Measurements from ENCODE around the gene PMIS2. TPM values are rescaled to one million over a fixed set of nuclear protein-coding genes. Genes with fewer than 3 reads are reported as not detected.
A peak's percentile ranks its signal among the peaks of the same experiment; 100 is the strongest.

Gene PMIS2
- total RNA-seq (2021; fragmentation: NEBNext Ultra II Directional; extraction: Animal tissue kit (Norgen Biotek cat#: 25700)): not detected in 2 replicates
- 0.25 TPM in 1 of 2 replicates, not detected in the other for polyA plus RNA-seq (2011; rRNA removed)
- not detected for polyA plus RNA-seq (2011; cell fraction: cytosol; rRNA removed)
- not detected for polyA plus RNA-seq (2011; cell fraction: nucleus; rRNA removed)
- not detected in 4 replicates for polyA plus RNA-seq (2012, experiment 1 of 2)
- polyA plus RNA-seq (2012, experiment 2 of 2): not detected
- polyA plus RNA-seq (2013, experiment 1 of 2): not detected
- not detected for polyA plus RNA-seq (2013, experiment 2 of 2)
- polyA minus RNA-seq (2011; rRNA and poly(A)+ RNA removed): not detected in 2 replicates
- not detected for polyA minus RNA-seq (2011; cell fraction: cytosol; rRNA and poly(A)+ RNA removed)
- not detected for polyA minus RNA-seq (2011; cell fraction: nucleus; rRNA and poly(A)+ RNA removed)
- long read RNA-seq, experiment 1: 0 reads
- long read RNA-seq, experiment 2: 0 reads

DNA sequence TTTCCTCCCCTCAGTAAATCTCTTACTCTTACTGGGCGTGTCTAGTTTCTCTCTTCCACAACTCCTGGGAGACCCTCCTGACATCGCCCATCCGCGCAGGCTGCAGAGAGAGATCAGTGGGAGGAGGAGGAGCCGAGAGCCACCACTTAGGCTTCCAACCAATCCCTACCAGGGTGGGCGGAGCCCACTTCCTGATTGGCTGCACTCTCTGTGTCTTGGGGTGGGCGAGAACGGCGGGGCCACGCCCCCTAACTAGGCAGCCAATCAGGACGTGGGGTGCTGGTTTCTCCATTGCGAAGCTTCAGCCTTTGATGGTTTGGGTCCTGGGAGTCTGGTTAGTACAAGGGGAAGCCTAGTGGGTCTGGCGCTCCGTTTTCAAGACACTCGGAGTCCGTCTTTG is at the start of gene PMIS2:
TSS of gene PMIS2 (plus strand) at position 326 of the 400 bp plus-strand sequence. CDS start 87 bp downstream, outside the sequence.
- H3K4me3 ChIP-seq (ENCODE audit: extremely low read depth in 1 of 4, insufficient read depth in 2 of 4, low read depth in 3 of 4, low read length in 4 of 4): no peak within 1 kb of the TSS
- CTCF ChIA-PET (ENCODE audit: partially characterized antibody): interaction anchor here (0.6 to 10.2 kb wide), 4 partner anchors 28 to 1479 kb away, joined by 3 to 90 read pairs (median 4); no protein-coding TSS in a partner anchor
- FAIRE-seq: no peak

More for the DNA sequence above, at the start of gene PMIS2:
- no peak within 1 kb of the TSS for H2BK20ac ChIP-seq (ENCODE audit: low read length)
- H2BK120ac ChIP-seq (replicated peaks; ENCODE audit: low read depth, low read length): no peak within 1 kb of the TSS
- 78% methylated on average over 16 of the region's 16 CpGs; no CpG with 5 or more reads in 1 of the 2 experiments for WGBS, 2 experiments (ENCODE audit: extremely low coverage in 1 of 2, insufficient coverage in 1 of 2, insufficient read length in 1 of 2, insufficient replicate concordance in 2 of 2, low coverage in 1 of 2, low lambda C conversion rate in 2 of 2, missing lambda C conversion rate in 1 of 2)
- H3K4me1 ChIP-seq (replicated peaks in 1 of 4; ENCODE audit: control insufficient read depth in 3 of 4, insufficient read depth in 4 of 4, low read length in 3 of 4): no peaks in the 10 kb centered on the region
- H3K56ac ChIP-seq (replicated peaks; ENCODE audit: insufficient read length, low read depth, low read length): no peak within 1 kb of the TSS
- H3K27me3 ChIP-seq (replicated peaks in 1 of 4; ENCODE audit: control insufficient read depth in 3 of 4, extremely low read depth in 1 of 4, insufficient read depth in 3 of 4, low read length in 3 of 4): no peaks in the 10 kb centered on the region; a peak in 3 of 7 replicates
- H3K9me3 ChIP-seq (ENCODE audit: insufficient read depth in 2 of 2, low read depth in 1 of 2, low read length in 1 of 2): no peaks in the 10 kb centered on the region; a peak in 1 of 4 replicates
- H2BK15ac ChIP-seq (ENCODE audit: low read length): no peak within 1 kb of the TSS
- H2AK5ac ChIP-seq (ENCODE audit: low read depth, low read length): no peak within 1 kb of the TSS
- H3K9ac ChIP-seq (replicated peaks in 1 of 4; ENCODE audit: extremely low read depth in 1 of 4, low read depth in 3 of 4, low read length in 3 of 4): no peak within 1 kb of the TSS
- no peaks in the 10 kb centered on the region for H3K79me2 ChIP-seq (ENCODE audit: control insufficient read depth in 1 of 2, insufficient read depth in 2 of 2, low read length in 2 of 2)
- H3K23ac ChIP-seq (ENCODE audit: insufficient read length): no peak within 1 kb of the TSS
- H3K4me2 ChIP-seq (ENCODE audit: insufficient read depth in 1 of 2, low read depth in 2 of 2, low read length in 2 of 2): no peak within 1 kb of the TSS
- no peaks in the 10 kb centered on the region for H3K36me3 ChIP-seq (ENCODE audit: control insufficient read depth in 2 of 4, insufficient read depth in 4 of 4, low read length in 3 of 4)
- H3K14ac ChIP-seq (ENCODE audit: insufficient read length): no peak within 1 kb of the TSS
- H2BK5ac ChIP-seq (ENCODE audit: low read depth, low read length): no peak within 1 kb of the TSS
- no peak within 1 kb of the TSS for H2BK12ac ChIP-seq (ENCODE audit: low read depth, low read length)
- H3K23me2 ChIP-seq (ENCODE audit: low read depth, low read length): no peaks in the 10 kb centered on the region
- H3K4ac ChIP-seq (replicated peaks; ENCODE audit: insufficient read length, low read depth, low read length): no peak within 1 kb of the TSS
- H3K18ac ChIP-seq (ENCODE audit: extremely low read depth, low read length): no peak within 1 kb of the TSS
- H4K5ac ChIP-seq (ENCODE audit: insufficient read length, low read depth, low read length): no peak within 1 kb of the TSS
- H3K79me1 ChIP-seq (ENCODE audit: low read depth, low read length): no peaks in the 10 kb centered on the region
- no peak within 1 kb of the TSS for H4K8ac ChIP-seq (ENCODE audit: extremely low read depth, insufficient read depth, low read length)
- no peaks in the 10 kb centered on the region for H4K20me1 ChIP-seq (replicated peaks in 1 of 2; ENCODE audit: control insufficient read depth in 1 of 2, insufficient read depth in 2 of 2, low read length in 2 of 2)
- peak in 1 of 2 experiments; percentile 13 for DNase-seq (ENCODE audit: low read depth in 1 of 2, low spot score in 2 of 2)
- H3K27ac ChIP-seq (ENCODE audit: low read depth, low read length): no peak within 1 kb of the TSS
- H2AFZ ChIP-seq (ENCODE audit: low read length): no peak within 1 kb of the TSS
- POLR2A ChIA-PET (ENCODE audit: partially characterized antibody): interaction anchor here (1.6 kb wide), 1 partner anchor 16 kb away, joined by 4 read pairs; no protein-coding TSS in a partner anchor
- TF ChIP-seq SP1 (IDR thresholded peaks at IDR 0.05; ENCODE audit: low read depth, low read length): peak; percentile 45; the same call in 1 of the 2 replicates
- no peak for TF ChIP-seq FOSL1 (IDR thresholded peaks at IDR 0.05; ENCODE audit: insufficient read depth, low read depth, low read length)
- no peak for TF ChIP-seq JUND (IDR thresholded peaks at IDR 0.05; ENCODE audit: low read length)
- TF ChIP-seq HDAC6 (IDR thresholded peaks at IDR 0.05; ENCODE audit: low read depth, low read length): no peak
- H4K91ac ChIP-seq (replicated peaks; ENCODE audit: insufficient read length, low read length): no peak within 1 kb of the TSS
